ENCODE measurements around the gene LSS.
"Not testable (repeated sequence)": the region's sequence is repeated elsewhere in the genome, so short reads cannot be mapped to it uniquely, and the experiment has no call there.

Gene LSS

GRCh38 chr21:46141767-46142581, 86.6 kb downstream of the LSS start:
- DNase-seq: no peak

- DNase-seq: not testable (repeated sequence)
These were observed 88.1 kb downstream of the LSS start for GRCh38 chr21:46140352-46141003.

GRCh38 chr21:46139686-46140085, 88.9 kb downstream of the LSS start:
- no peak for DNase-seq

- no peak for DNase-seq
These were observed 90.1 kb downstream of the LSS start for GRCh38 chr21:46138383-46138970.

All from hypothalamus (tissue), 51 donors.